AG10803 (cell line): Measurements from ENCODE around the gene CD70.
"Not testable (repeated sequence)": the region's sequence is repeated elsewhere in the genome, so short reads cannot be mapped to it uniquely, and the experiment has no call there.

Source experiments
- DNase-seq: peaks from one replicate; pipeline ENCODE4 v3.0.0; 2010; ENCODE audit warnings: low read depth
- H3K4me3 ChIP-seq: 2 replicates; pipeline ENCODE4 v1.5.1; 2011; ENCODE audit warnings: mild to moderate bottlenecking, low read length, control low read depth
- TF ChIP-seq, protein P1 (sequence below): conservative IDR thresholded peaks from 2 replicates; pipeline ENCODE4 v1.5.1; 2011; ENCODE audit warnings: mild to moderate bottlenecking, low read length, control low read depth, inconsistent platforms

The CD70 gene

DNA sequence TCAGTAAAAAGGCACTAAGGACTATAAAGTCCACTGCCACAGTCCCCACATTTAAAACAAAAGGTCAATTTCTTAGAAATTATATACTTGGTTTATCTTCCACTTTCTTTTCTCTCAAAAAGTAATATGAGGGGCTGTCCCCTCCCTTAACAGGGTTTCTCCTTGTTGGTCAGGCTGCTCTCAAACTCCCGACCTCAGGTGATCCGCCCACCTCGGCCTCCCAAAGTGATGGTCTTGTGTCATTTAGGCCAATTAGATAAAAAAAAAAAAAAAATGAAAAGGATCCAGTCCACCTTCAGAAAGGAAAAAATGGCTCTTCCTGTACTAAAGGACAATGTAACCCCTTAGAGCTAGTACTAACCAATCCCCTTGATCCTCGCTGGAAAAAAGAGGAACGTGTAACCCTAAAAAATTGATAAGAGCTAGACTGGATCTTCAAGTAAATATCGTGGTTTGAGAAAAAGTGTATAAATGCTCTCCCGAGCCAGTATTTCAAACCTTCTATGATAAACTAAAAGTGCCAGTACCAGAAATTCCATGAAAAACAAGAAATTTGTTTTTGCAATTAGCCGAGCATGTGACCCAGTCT is 9.0 kb upstream of the CD70 start:
- TF ChIP-seq, protein P1, sequence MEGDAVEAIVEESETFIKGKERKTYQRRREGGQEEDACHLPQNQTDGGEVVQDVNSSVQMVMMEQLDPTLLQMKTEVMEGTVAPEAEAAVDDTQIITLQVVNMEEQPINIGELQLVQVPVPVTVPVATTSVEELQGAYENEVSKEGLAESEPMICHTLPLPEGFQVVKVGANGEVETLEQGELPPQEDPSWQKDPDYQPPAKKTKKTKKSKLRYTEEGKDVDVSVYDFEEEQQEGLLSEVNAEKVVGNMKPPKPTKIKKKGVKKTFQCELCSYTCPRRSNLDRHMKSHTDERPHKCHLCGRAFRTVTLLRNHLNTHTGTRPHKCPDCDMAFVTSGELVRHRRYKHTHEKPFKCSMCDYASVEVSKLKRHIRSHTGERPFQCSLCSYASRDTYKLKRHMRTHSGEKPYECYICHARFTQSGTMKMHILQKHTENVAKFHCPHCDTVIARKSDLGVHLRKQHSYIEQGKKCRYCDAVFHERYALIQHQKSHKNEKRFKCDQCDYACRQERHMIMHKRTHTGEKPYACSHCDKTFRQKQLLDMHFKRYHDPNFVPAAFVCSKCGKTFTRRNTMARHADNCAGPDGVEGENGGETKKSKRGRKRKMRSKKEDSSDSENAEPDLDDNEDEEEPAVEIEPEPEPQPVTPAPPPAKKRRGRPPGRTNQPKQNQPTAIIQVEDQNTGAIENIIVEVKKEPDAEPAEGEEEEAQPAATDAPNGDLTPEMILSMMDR = no peak
- no peak for DNase-seq
- H3K4me3 ChIP-seq = no peak overlapping the region

GRCh38 chr19:6598254-6598892 is 7.4 kb upstream of the CD70 start:
- DNase-seq, H3K4me3 ChIP-seq: not testable (repeated sequence)

DNA sequence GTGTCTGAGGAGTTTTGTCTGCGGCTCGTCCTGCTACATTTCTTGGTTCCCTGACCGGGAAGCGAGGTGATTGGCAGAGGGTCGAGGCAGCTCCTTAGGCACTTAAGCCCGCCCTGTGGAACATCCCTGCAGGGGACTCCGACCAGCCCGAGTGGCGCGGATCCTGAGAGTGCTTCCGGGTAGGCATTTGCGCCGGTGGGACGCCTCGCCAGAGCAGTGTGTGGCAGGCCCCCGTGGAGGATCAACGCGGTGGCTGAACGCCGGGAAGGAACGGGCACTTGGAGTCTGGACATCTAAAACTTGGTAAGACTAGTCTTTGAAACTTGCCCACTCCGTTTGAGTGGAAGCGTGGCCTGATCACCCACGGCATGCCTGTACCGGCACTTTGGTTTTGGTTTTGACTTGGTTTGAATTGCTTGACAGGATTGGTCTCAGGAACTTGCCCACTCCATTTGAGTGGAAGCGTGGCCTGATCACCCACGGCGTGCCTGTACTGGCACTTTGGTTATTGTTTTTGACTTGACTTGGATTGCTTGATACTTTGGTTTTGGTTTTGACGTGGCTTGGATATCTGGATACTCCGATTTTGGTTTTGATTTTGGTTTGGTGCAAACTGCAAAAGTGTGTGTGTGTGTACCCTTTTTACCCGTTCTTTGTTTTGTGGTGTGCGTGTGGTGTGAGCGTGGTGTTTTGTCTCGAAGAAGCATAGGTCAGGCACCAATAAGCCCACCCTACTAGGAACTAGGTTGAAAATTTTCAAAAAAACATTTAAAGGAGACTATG is 6.7 kb upstream of the CD70 start:
- H3K4me3 ChIP-seq, DNase-seq: not testable (repeated sequence)

- no peak overlapping the region for H3K4me3 ChIP-seq
- TF ChIP-seq, protein P1 = no peak
Observed at GRCh38 chr19:6596621-6597020, 5.7 kb upstream of the CD70 start.

GRCh38 chr19:6593651-6594416 is 2.9 kb upstream of the CD70 start:
- no peak for DNase-seq
- TF ChIP-seq, protein P1 = no peak
- H3K4me3 ChIP-seq = no peak overlapping the region

More at GRCh38 chr19:6596621-6597020, 5.7 kb upstream of the CD70 start:
- no peak for DNase-seq

DNA sequence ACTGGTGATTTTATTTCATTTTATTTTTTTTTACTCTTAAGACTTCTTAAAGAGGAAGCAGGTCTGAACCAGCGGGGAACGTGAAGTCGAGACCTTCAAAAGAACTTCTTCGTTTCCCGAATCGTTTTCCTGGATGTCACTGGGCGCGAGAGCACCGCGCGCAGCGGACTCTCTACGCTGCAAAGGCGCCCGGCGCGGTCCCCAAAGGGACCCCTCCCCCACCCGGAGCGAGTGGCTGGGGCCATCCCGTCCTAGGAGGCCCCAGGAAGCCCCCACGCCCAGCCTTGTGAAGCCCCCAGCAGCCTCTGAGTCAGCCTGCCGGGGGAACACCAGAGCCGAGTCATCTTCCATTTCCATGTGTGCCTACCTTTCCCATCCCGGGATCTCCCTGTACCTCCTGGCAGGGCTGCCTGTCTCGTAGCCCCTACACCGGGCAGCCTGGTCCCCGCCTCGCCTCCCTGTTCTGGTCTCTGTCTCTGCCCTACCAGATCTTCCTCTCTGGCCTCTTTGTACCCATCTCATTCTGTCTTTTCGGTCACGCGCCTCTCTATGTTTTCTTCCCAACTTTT is 608 bp downstream of the CD70 start:
- no peak overlapping the region for H3K4me3 ChIP-seq
- TF ChIP-seq, protein P1 = no peak
- DNase-seq = no peak

- TF ChIP-seq, protein P1 = no peak
- H3K4me3 ChIP-seq = no peak overlapping the region
- no peak for DNase-seq
Observed at GRCh38 chr19:6589711-6590257, 1.2 kb downstream of the CD70 start.
